Cardiac fibroblast (primary cell): ENCODE results near the gene CDH23.

ENCODE experiments used
- DNase-seq, 2 donors: peaks; one replicate each; pipeline versions ENCODE4 v3.0.0 to v3.0.0-alpha.2; 2010; ENCODE audit warnings: low read depth in 2 of 2
- H3K4me3 ChIP-seq, 2 donors: replicated peaks in 1 of 2; 1 replicate in 1 of 2; 2 replicates in 1 of 2; pipeline ENCODE4 v1.5.1; 2011; ENCODE audit warnings: low read depth in 2 of 2, low read length in 2 of 2, mild to moderate bottlenecking in 2 of 2, moderate library complexity in 1 of 2
- TF ChIP-seq, protein P1 (sequence below): IDR thresholded peaks from one replicate; pipeline ENCODE4 v1.5.1; 2011; ENCODE audit warnings: low read depth, mild to moderate bottlenecking, low read length, inconsistent platforms

Gene CDH23

DNA sequence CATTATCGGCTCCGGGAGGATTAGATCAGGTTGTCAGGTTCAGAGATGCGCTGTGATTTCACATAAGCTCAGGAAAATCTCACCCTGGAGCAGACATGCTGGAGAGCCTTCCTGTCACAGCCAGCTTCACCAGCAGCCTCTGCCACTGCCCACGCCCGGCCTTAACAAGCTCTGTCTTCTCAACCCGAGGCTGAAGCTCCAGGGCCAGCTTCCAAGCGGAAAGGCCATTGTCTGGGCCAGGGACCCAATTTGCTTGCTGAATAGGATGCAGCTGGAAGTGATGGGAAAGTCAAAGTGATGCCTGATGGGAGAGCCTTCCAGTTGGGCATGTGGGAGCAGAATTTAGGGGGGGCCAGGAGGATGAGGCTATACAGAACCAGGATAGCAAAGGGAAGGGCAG is 286.6 kb downstream of the CDH23 start:
- TF ChIP-seq, protein P1, sequence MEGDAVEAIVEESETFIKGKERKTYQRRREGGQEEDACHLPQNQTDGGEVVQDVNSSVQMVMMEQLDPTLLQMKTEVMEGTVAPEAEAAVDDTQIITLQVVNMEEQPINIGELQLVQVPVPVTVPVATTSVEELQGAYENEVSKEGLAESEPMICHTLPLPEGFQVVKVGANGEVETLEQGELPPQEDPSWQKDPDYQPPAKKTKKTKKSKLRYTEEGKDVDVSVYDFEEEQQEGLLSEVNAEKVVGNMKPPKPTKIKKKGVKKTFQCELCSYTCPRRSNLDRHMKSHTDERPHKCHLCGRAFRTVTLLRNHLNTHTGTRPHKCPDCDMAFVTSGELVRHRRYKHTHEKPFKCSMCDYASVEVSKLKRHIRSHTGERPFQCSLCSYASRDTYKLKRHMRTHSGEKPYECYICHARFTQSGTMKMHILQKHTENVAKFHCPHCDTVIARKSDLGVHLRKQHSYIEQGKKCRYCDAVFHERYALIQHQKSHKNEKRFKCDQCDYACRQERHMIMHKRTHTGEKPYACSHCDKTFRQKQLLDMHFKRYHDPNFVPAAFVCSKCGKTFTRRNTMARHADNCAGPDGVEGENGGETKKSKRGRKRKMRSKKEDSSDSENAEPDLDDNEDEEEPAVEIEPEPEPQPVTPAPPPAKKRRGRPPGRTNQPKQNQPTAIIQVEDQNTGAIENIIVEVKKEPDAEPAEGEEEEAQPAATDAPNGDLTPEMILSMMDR, result no peak
- no peak for DNase-seq
- H3K4me3 ChIP-seq, result no peak overlapping the region

DNA sequence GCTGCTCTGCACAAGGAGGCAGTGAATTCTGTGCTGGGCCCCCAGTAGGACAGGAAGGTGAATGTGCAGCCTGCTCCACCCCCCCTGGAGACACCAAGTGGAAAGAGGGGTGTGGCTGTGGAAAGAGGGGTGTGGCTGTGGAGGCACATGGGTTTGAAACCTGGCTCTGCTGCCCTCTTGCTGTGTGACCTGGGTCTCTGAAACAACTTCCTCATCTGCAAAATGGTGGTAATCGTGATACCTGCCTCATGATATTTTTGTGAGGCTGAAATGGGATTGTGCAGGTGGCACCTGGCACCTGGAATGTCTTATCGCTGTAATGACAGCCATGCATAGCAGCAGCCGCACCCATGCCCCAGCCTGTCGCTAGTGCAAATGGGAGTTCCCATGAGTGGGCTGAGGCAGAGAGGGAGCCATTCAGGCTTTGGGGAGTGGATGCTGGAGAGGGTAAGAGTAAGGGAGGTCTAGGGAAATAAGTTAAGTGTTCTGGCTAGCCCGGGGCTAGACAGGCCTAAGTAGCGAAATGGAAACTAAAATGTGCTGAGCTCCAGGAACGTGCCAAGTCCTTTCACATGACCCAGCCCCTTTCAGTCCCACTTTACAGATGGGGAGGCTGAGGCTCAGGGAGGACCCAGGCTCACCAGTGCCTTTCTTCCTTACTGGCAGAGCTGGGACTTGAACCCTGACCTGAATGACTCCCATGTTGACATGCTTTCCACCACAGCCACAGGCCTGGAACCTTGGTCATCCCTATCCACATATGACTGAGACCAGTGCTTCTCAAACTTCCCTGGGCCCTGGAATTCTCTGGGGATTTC is 287.8 kb downstream of the CDH23 start:
- TF ChIP-seq, protein P1, result no peak
- DNase-seq, result no peak

DNA sequence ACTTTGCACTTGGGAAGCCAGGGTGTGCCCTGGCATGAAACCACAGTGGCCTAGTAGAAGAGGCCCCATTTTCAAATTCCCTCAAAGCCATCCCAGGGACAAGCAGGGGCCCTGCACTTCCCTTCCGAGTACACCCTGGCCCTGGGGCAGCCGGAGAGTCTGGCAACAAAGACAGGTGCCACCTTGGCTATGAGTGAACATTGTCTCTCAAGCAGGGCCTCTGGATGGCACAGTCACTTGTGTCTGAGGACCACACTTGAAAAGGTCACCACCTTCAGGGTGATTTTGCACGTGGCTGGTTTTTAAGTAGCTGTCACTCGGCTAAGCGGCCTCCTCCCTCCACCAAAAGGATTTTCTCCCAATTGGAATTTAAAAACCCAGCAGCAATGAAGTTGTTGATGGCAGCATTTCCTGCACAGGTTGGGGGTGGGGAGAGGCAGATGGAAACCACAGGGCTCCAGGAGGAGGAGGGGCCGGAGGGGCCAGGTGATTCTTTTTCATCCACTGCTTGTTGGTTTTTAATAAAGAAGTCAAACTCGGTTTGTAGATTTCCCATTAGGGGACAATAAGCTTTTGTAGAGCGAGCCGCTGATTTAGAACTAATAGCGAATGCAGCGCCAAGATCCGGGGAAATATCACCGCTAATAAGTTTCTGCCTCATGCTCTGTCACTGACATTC is 289.0 kb downstream of the CDH23 start:
- H3K4me3 ChIP-seq, result no peak overlapping the region
- TF ChIP-seq, protein P1, result no peak
- DNase-seq, result no peak

More for the DNA sequence above, 287.8 kb downstream of the CDH23 start:
- H3K4me3 ChIP-seq, result no peak overlapping the region

DNA sequence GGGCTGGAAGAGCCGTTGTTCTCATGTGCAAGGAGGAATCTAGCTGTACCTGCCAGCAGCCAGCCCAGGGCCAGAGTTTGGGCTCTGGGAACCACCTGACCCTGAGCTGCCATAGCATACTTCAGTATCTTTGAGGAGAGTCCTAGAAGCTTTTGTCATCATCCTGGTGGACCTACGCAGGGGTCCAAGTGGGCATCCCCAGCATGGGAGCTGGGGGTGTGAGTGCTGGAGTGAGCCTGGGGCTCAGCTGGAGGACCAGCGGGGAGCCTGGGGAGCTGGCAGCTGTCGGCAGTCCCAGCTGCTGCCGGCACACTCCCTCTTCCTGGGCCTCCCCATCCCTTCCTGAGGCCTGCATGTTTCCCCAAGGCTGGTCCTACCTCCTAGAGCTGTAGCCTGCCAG is 290.4 kb downstream of the CDH23 start:
- H3K4me3 ChIP-seq, result no peak overlapping the region
- TF ChIP-seq, protein P1, result no peak
- no peak for DNase-seq

DNA sequence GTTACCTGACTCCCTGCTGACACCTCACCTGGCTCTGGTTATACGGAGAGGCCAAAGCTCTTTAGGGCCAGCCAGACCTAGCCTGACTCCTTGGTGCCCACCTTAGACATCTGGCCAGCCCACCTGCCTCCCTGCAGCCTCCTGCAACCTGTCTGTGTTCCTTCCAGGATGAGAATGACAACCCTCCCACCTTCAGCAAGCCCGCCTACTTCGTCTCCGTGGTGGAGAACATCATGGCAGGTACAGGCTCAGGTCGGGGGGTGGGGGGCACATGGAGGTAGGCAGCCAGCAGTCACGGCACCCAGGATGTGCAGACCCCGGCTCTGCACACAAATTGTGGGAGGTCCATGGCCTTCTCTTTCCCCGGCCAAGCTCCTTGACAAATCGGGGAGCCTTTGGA is 290.8 kb downstream of the CDH23 start:
- DNase-seq, result no peak
- no peak overlapping the region for H3K4me3 ChIP-seq
- TF ChIP-seq, protein P1, result no peak

DNA sequence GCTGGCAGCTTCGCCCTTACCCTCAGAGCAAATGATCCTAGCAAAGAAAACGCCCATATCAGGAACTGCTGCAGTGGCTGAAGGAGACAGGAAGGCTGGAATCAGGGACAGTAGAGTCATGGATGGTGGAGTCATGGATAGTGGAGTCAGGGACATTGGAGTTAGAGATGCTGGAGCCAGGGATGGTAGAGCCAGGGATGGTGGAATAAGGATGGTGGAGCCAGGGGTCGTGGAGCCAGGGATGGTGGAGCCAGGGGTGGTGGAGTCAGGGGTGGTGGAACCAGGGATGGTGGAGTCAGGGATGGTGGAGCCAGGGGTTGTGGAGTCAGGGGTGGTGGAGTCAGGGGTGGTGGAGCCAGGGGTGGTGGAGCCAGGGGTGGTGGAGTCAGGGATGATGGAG is 291.5 kb downstream of the CDH23 start:
- no peak overlapping the region for H3K4me3 ChIP-seq
- TF ChIP-seq, protein P1, result no peak
- DNase-seq, result no peak
